H9 (cell line): ENCODE measurements around the gene ENOX2. TPM values are rescaled to one million over a fixed set of nuclear protein-coding genes. Genes with fewer than 3 reads are reported as not detected.

ENCODE experiments used
- DNase-seq: peaks from one replicate; pipeline ENCODE4 v3.0.0-alpha.2; 2017
- H2AFZ ChIP-seq: one replicate; pipeline ENCODE4 v1.6.1; 2013; ENCODE audit warnings: mild to moderate bottlenecking, low read length, control low read depth, moderate library complexity
- H2AK5ac ChIP-seq: 2 replicates; pipeline ENCODE4 v1.6.1; 2013; ENCODE audit warnings: low read length, control low read depth, mixed read lengths; ENCODE audit not compliant: insufficient read length
- H2BK120ac ChIP-seq: one replicate; pipeline ENCODE4 v1.6.1; 2013; ENCODE audit warnings: low read depth, mild to moderate bottlenecking, low read length, control low read depth, inconsistent platforms; ENCODE audit not compliant: poor library complexity, severe bottlenecking
- H2BK12ac ChIP-seq: 2 replicates; pipeline ENCODE4 v1.6.1; 2013; ENCODE audit warnings: low read length, control low read depth, mixed read lengths, low read depth; ENCODE audit not compliant: insufficient read length
- H2BK15ac ChIP-seq: 2 replicates; pipeline ENCODE4 v1.6.1; 2013; ENCODE audit warnings: low read depth, low read length, control low read depth
- H2BK20ac ChIP-seq: one replicate; pipeline ENCODE4 v1.6.1; 2013; ENCODE audit warnings: low read depth, mild to moderate bottlenecking, low read length, control low read depth, inconsistent platforms; ENCODE audit not compliant: poor library complexity, severe bottlenecking
- H2BK5ac ChIP-seq: 2 replicates; pipeline ENCODE4 v1.6.1; 2013; ENCODE audit warnings: low read length, control low read depth, mixed read lengths; ENCODE audit not compliant: insufficient read length
- H3K14ac ChIP-seq: 2 replicates; pipeline ENCODE4 v1.6.1; 2013; ENCODE audit warnings: low read length, control low read depth; ENCODE audit not compliant: insufficient read depth
- H3K18ac ChIP-seq: 2 replicates; pipeline ENCODE4 v1.6.1; 2013; ENCODE audit warnings: low read depth, mild to moderate bottlenecking, mixed read lengths, low read length, control low read depth; ENCODE audit not compliant: insufficient read length
- H3K23ac ChIP-seq: 2 replicates; pipeline ENCODE4 v1.6.1; 2013; ENCODE audit warnings: low read length, control low read depth, mixed read lengths, low read depth; ENCODE audit not compliant: insufficient read length
- H3K23me2 ChIP-seq: 2 replicates; pipeline ENCODE4 v1.6.1; 2013; ENCODE audit warnings: low read depth, mild to moderate bottlenecking, mixed read lengths, low read length, control low read depth; ENCODE audit not compliant: insufficient read length, poor library complexity, severe bottlenecking
- H3K27ac ChIP-seq: 2 replicates; pipeline ENCODE4 v1.5.1; 2013; ENCODE audit warnings: low read length, control low read depth, mixed read lengths, low read depth; ENCODE audit not compliant: insufficient read length
- H3K27me3 ChIP-seq: 2 replicates; pipeline ENCODE4 v1.6.1; 2013; ENCODE audit warnings: low read length, control low read depth, inconsistent platforms; ENCODE audit not compliant: insufficient read depth
- H3K4ac ChIP-seq: 2 replicates; pipeline ENCODE4 v1.6.1; 2013; ENCODE audit warnings: low read depth, mild to moderate bottlenecking, control low read depth, inconsistent platforms, low read length, moderate library complexity
- H3K4me1 ChIP-seq: 2 replicates; pipeline ENCODE4 v1.6.1; 2013; ENCODE audit warnings: low read length, control low read depth, inconsistent platforms; ENCODE audit not compliant: insufficient read depth
- H3K4me2 ChIP-seq: 2 replicates; pipeline ENCODE4 v1.6.1; 2013; ENCODE audit warnings: low read length, control low read depth, mixed read lengths; ENCODE audit not compliant: insufficient read length, insufficient read depth
- H3K56ac ChIP-seq: 2 replicates; pipeline ENCODE4 v1.6.1; 2013; ENCODE audit warnings: low read depth, mild to moderate bottlenecking, mixed read lengths, low read length, control low read depth; ENCODE audit not compliant: insufficient read length
- H3K79me1 ChIP-seq: 2 replicates; pipeline ENCODE4 v1.6.1; 2013; ENCODE audit warnings: low read depth, mild to moderate bottlenecking, moderate library complexity, low read length, control low read depth, inconsistent platforms; ENCODE audit not compliant: insufficient read depth, poor library complexity, severe bottlenecking
- H3K79me2 ChIP-seq: 2 replicates; pipeline ENCODE4 v1.6.1; 2013; ENCODE audit warnings: low read length, control low read depth, inconsistent platforms; ENCODE audit not compliant: insufficient read depth
- H3K9ac ChIP-seq: 2 replicates; pipeline ENCODE4 v1.6.1; 2013; ENCODE audit warnings: low read length, control low read depth, mixed read lengths; ENCODE audit not compliant: insufficient read length; ENCODE audit errors: extremely low read depth
- H3K9me3 ChIP-seq: one replicate; pipeline ENCODE4 v1.6.1; 2013; ENCODE audit warnings: low read depth, low read length, inconsistent platforms; ENCODE audit not compliant: control insufficient read depth
- H3T11ph ChIP-seq: one replicate; pipeline ENCODE4 v1.6.1; 2013; ENCODE audit warnings: mild to moderate bottlenecking, low read length, control low read depth, inconsistent platforms
- H4K20me1 ChIP-seq: one replicate; pipeline ENCODE4 v1.6.1; 2013; ENCODE audit not compliant: control insufficient read depth, insufficient read length, insufficient read depth
- H4K5ac ChIP-seq: 2 replicates; pipeline ENCODE4 v1.6.1; 2013; ENCODE audit warnings: low read depth, mild to moderate bottlenecking, mixed read lengths, low read length, control low read depth; ENCODE audit not compliant: insufficient read length
- H4K8ac ChIP-seq: replicated peaks from 2 replicates; pipeline ENCODE4 v1.6.1; 2013; ENCODE audit warnings: low read length, control low read depth, mixed read lengths, low read depth; ENCODE audit not compliant: insufficient read length
- H4K91ac ChIP-seq: 2 replicates; pipeline ENCODE4 v1.6.1; 2013; ENCODE audit warnings: low read depth, mild to moderate bottlenecking, moderate library complexity, mixed read lengths, low read length, control low read depth; ENCODE audit not compliant: insufficient read length
- H3K27ac Mint-ChIP-seq, 3 experiments: 2 replicates in 2 of 3; 3 replicates in 1 of 3; pipeline ENCODE4 v1.8.0; 2020 to 2021; ENCODE audit warnings: mixed read lengths in 3 of 3, mild to moderate bottlenecking in 1 of 3, moderate library complexity in 1 of 3
- H3K27me3 Mint-ChIP-seq: 2 replicates; pipeline ENCODE4 v1.8.0; 2021; ENCODE audit warnings: low read depth, mild to moderate bottlenecking, moderate library complexity, mixed read lengths
- H3K36me3 Mint-ChIP-seq, 3 experiments: 2 replicates in 2 of 3; 3 replicates in 1 of 3; pipeline ENCODE4 v1.8.0; 2020 to 2021; ENCODE audit warnings: low read depth in 3 of 3, mixed read lengths in 3 of 3; ENCODE audit not compliant: insufficient read depth in 1 of 3
- H3K4me1 Mint-ChIP-seq, 2 experiments: 2 replicates each; pipeline ENCODE4 v1.8.0; 2020; ENCODE audit warnings: mixed read lengths in 2 of 2
- H3K4me3 Mint-ChIP-seq, 2 experiments: 2 replicates in 1 of 2; 3 replicates in 1 of 2; pipeline ENCODE4 v1.8.0; 2020 to 2021; ENCODE audit warnings: mild to moderate bottlenecking in 2 of 2, mixed read lengths in 2 of 2, moderate library complexity in 1 of 2
- H3K9me3 Mint-ChIP-seq, 2 experiments: 2 replicates in 1 of 2; 3 replicates in 1 of 2; pipeline ENCODE4 v1.8.0; 2020; ENCODE audit warnings: mild to moderate bottlenecking in 2 of 2, mixed read lengths in 2 of 2, moderate library complexity in 1 of 2
- CTCF ChIP-seq: fragments of 200-600 bp; sonication (generic); conservative IDR thresholded peaks from 3 replicates; pipeline ENCODE4 v1.8.0; 2021; ENCODE audit warnings: antibody characterized with exemption, mild to moderate bottlenecking
- WGBS: extraction: QIAGEN DNeasy Blood & Tissue Kit; methylation state at CpG from one replicate; pipeline ENCODE4 v1.1.7; 2013; ENCODE audit warnings: missing lambda C conversion rate, low lambda C conversion rate, mixed read lengths; ENCODE audit not compliant: insufficient read length; ENCODE audit errors: extremely low coverage; 5-methylcytosine and 5-hydroxymethylcytosine counted together
- total RNA-seq: library from RNA; stranded (reverse); gene quantifications from 2 replicates; pipeline ENCODE4 v1.2.1, GENCODE V29; 2021

ENOX2 gene
- total RNA-seq, 1 experiment from 2014 or later, result 17.7 TPM

- Histone ChIP-seq H2BK20ac (no peak overlapping the region), H2BK15ac (no peak overlapping the region), H3K79me2 (no peaks in the 10 kb centered on the region), H2BK12ac (no peak overlapping the region), H2AFZ (no peak overlapping the region), H4K20me1 (no peaks in the 10 kb centered on the region), H4K5ac (no peak overlapping the region), H4K8ac (no peak overlapping the region), H2AK5ac (no peak overlapping the region), H3K23ac (no peak overlapping the region), H2BK120ac (no peak overlapping the region), H3K4ac (no peak overlapping the region), H3K27me3 (no peaks in the 10 kb centered on the region), H3K79me1 (no peaks in the 10 kb centered on the region), H3K14ac (no peak overlapping the region), H3T11ph (no peak overlapping the region), H3K18ac (no peak overlapping the region), H3K23me2 (no peaks in the 10 kb centered on the region), H3K56ac (no peak overlapping the region), H2BK5ac (no peak overlapping the region), H3K4me2 (no peak overlapping the region), H4K91ac (no peak overlapping the region), H3K9ac (no peak overlapping the region), H3K4me1 (no peaks in the 10 kb centered on the region; the same call in 1 of the 2 replicates), H3K9me3 (no peaks in the 10 kb centered on the region), H3K27ac (no peak overlapping the region)
- no peak for DNase-seq
- Mint-ChIP-seq H3K4me1 (peaks cover 3 to 8% of the 10 kb centered on the region in 2 experiments), H3K4me3 (no peak overlapping the region), H3K27ac (no peak overlapping the region), H3K36me3 (no peaks in the 10 kb centered on the region), H3K27me3 (no peaks in the 10 kb centered on the region), H3K9me3 (no peaks in the 10 kb centered on the region)
- TF ChIP-seq CTCF, result no peak
- WGBS, result no CpG with 5 or more reads among the region's 1 CpG
Observed at GRCh38 chrX:130775849-130776248, 127.2 kb downstream of the ENOX2 start.
